Measurements from ENCODE around the gene FN1.

The FN1 gene

DNA sequence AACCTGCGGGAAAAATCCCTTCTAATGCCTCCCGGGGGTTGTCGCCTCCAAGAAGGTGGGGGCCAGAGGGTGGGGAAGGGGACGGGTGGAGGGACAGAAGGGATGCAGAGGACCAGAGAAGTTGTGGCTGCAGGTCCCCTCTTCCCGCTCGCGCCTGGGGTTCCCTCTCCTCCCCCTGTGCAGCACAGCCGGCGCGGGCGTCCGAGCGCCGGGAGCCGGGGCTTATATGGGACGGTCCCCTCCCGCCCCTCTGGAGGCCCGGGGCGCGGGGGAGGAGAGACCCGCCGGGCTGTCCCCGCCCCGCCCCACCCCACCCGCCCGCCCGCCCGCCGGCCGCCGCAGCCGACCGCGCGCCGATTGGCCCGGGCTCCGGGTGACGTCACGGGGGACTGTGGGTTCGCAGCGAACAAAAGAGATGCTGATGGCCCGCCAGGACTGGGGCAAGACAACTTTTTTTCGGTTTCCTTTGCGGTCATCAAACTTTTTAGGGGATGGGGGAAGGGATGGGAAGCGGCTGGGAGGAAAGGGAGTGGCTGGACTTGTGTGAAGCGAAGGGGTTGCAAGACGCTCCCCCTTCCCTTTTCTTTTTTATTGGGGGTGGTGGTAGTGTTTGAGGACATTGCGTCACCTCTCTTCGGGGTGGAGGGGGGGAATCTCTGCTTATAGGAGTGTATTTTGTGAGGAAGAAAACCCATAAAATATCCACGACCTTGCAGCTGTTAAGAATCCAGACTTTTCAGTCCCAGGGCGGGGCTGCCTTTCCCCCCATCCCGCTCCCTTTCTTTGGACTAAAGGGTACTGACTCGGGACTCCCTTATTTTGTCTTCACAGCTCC, at the start of gene FN1:
Gene FN1 (minus strand): TSS at position 199 of the 835 bp plus-strand sequence. CDS start 266 bp downstream, outside the sequence.
- H3K4me3 ChIP-seq (ENCODE audit: low read depth in 1 of 5, low read length in 5 of 5): peak within 1 kb of the TSS; percentile 71 to 77 (median 75)
- peaks cover 0 to 21% (median 21%) of the 10 kb centered on the region in 5 donors for H3K4me1 ChIP-seq (ENCODE audit: control insufficient read depth in 5 of 5, insufficient read depth in 5 of 5, low read length in 5 of 5)
- no peaks in the 10 kb centered on the region for H3K9me3 ChIP-seq (ENCODE audit: control insufficient read depth in 5 of 5, low read length in 5 of 5)
- H3K9ac ChIP-seq (ENCODE audit: low read length in 5 of 5): peak within 1 kb of the TSS in 3 of 5 donors; percentile 26 to 68 (median 46)
- peaks cover 7 to 28% (median 23%) of the 10 kb centered on the region in 5 donors for H3K27me3 ChIP-seq (ENCODE audit: control insufficient read depth in 5 of 5, insufficient read depth in 4 of 5, low read length in 5 of 5)
- peaks cover 0 to 4% (median 0%) of the 10 kb centered on the region in 5 donors for H3K36me3 ChIP-seq (ENCODE audit: control insufficient read depth in 5 of 5, insufficient read depth in 5 of 5, low read length in 5 of 5)
- peak within 1 kb of the TSS; percentile 67 for H3K27ac ChIP-seq (ENCODE audit: low read depth, low read length)

DNA sequence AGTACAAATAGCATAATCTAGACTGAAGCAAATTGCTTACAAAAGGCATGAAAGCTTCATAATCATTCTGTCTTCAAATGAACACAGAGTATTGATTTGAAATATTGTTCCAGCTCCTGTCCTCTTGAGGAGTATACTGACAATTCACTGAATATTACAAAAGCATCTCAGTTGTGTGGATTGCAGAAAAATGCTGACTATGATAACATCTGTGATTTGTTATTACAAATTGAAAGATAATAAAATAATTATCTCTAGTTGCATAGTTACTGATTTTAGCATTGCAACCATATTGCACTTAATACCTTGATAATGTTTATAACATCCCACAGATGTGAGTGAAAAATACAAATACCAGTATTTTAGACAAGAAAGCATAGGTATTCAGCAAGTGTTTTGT, 49.2 kb upstream of the FN1 start:
- Histone ChIP-seq H3K36me3 (ENCODE audit: control insufficient read depth in 5 of 5, insufficient read depth in 5 of 5, low read length in 5 of 5) (no peaks in the 10 kb centered on the region), H3K27ac (ENCODE audit: low read depth, low read length) (no peak overlapping the region), H3K9me3 (ENCODE audit: control insufficient read depth in 5 of 5, low read length in 5 of 5) (no peaks in the 10 kb centered on the region), H3K27me3 (ENCODE audit: control insufficient read depth in 5 of 5, insufficient read depth in 4 of 5, low read length in 5 of 5) (no peaks in the 10 kb centered on the region), H3K9ac (ENCODE audit: low read length in 5 of 5) (no peak overlapping the region), H3K4me1 (ENCODE audit: control insufficient read depth in 5 of 5, insufficient read depth in 5 of 5, low read length in 5 of 5) (no peaks in the 10 kb centered on the region), H3K4me3 (ENCODE audit: low read depth in 1 of 5, low read length in 5 of 5) (no peak overlapping the region)

- H3K9me3 ChIP-seq (ENCODE audit: control insufficient read depth in 5 of 5, low read length in 5 of 5): no peaks in the 10 kb centered on the region
- H3K4me1 ChIP-seq (ENCODE audit: control insufficient read depth in 5 of 5, insufficient read depth in 5 of 5, low read length in 5 of 5): no peaks in the 10 kb centered on the region
- H3K27ac ChIP-seq (ENCODE audit: low read depth, low read length): no peak overlapping the region
- no peak overlapping the region for H3K9ac ChIP-seq (ENCODE audit: low read length in 5 of 5)
- no peaks in the 10 kb centered on the region for H3K36me3 ChIP-seq (ENCODE audit: control insufficient read depth in 5 of 5, insufficient read depth in 5 of 5, low read length in 5 of 5)
- no peak overlapping the region for H3K4me3 ChIP-seq (ENCODE audit: low read depth in 1 of 5, low read length in 5 of 5)
- H3K27me3 ChIP-seq (ENCODE audit: control insufficient read depth in 5 of 5, insufficient read depth in 4 of 5, low read length in 5 of 5): no peaks in the 10 kb centered on the region
Measured at GRCh38 chr2:215484570-215484969, 48.7 kb upstream of the FN1 start.

DNA sequence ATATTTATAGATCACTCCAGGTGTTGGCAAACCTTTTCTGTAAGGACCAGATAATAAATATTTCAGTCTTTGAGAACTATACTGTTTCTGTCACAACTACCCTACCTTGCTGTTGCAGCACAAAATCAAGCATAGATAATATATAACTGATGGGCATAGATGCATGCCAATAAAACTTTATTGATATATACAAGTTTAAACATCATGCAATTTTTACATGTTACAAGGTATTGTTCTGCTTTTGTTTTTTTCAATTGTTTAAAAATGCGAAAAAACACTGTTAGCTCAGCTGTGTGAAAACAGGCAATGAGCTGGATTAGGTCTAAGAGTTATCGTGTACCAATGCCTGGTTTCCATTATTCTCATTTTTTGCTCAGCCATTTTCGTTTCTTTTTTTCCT, 47.6 kb upstream of the FN1 start:
- Histone ChIP-seq H3K4me3 (ENCODE audit: low read depth in 1 of 5, low read length in 5 of 5) (no peak overlapping the region), H3K9me3 (ENCODE audit: control insufficient read depth in 5 of 5, low read length in 5 of 5) (no peaks in the 10 kb centered on the region), H3K36me3 (ENCODE audit: control insufficient read depth in 5 of 5, insufficient read depth in 5 of 5, low read length in 5 of 5) (no peaks in the 10 kb centered on the region), H3K27me3 (ENCODE audit: control insufficient read depth in 5 of 5, insufficient read depth in 4 of 5, low read length in 5 of 5) (no peaks in the 10 kb centered on the region), H3K4me1 (ENCODE audit: control insufficient read depth in 5 of 5, insufficient read depth in 5 of 5, low read length in 5 of 5) (no peaks in the 10 kb centered on the region), H3K27ac (ENCODE audit: low read depth, low read length) (no peak overlapping the region), H3K9ac (ENCODE audit: low read length in 5 of 5) (no peak overlapping the region)

DNA sequence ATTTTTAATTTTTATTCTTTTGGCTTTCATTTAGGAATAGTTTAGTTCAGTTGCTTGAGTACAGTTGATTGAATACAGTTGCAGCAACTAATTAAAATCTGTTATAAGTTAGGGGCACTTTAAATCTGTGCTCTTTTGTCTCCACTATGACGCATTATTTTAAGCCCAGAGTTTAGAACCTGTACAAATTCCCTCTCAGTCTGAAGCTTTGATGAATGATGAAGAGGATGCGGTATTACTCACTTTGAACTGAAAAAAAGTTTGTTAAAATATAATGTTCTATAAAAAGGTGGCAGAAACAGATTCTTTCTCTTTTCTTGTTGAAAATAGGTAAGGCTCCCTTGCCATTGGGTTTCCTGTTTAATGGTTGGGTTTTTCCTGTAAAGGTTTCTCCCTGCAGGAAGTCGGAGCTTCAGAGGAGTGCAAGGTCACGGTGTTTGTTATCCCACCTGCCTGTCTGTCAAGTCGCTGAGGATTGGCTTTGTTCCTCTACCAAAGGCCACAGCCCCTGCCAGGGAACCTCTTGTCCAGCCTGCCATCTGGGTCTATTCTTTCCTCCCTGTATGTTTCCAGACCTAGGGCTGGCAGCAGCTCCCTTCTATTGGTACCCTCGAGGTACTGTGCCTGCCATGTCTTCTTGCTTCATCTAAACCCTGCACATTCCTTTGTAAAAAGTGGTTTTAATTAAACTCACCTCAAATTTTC, 43.8 kb upstream of the FN1 start:
- no peaks in the 10 kb centered on the region for H3K4me1 ChIP-seq (ENCODE audit: control insufficient read depth in 5 of 5, insufficient read depth in 5 of 5, low read length in 5 of 5)
- H3K36me3 ChIP-seq (ENCODE audit: control insufficient read depth in 5 of 5, insufficient read depth in 5 of 5, low read length in 5 of 5): no peaks in the 10 kb centered on the region
- no peak overlapping the region for H3K4me3 ChIP-seq (ENCODE audit: low read depth in 1 of 5, low read length in 5 of 5)
- H3K27me3 ChIP-seq (ENCODE audit: control insufficient read depth in 5 of 5, insufficient read depth in 4 of 5, low read length in 5 of 5): no peaks in the 10 kb centered on the region
- no peaks in the 10 kb centered on the region for H3K9me3 ChIP-seq (ENCODE audit: control insufficient read depth in 5 of 5, low read length in 5 of 5)
- no peak overlapping the region for H3K9ac ChIP-seq (ENCODE audit: low read length in 5 of 5)
- no peak overlapping the region for H3K27ac ChIP-seq (ENCODE audit: low read depth, low read length)

GRCh38 chr2:215479121-215479520, 43.3 kb upstream of the FN1 start:
- H3K27me3 ChIP-seq (ENCODE audit: control insufficient read depth in 5 of 5, insufficient read depth in 4 of 5, low read length in 5 of 5): no peaks in the 10 kb centered on the region
- H3K27ac ChIP-seq (ENCODE audit: low read depth, low read length): no peak overlapping the region
- no peak overlapping the region for H3K4me3 ChIP-seq (ENCODE audit: low read depth in 1 of 5, low read length in 5 of 5)
- H3K9me3 ChIP-seq (ENCODE audit: control insufficient read depth in 5 of 5, low read length in 5 of 5): no peaks in the 10 kb centered on the region
- H3K4me1 ChIP-seq (ENCODE audit: control insufficient read depth in 5 of 5, insufficient read depth in 5 of 5, low read length in 5 of 5): peaks cover 0 to 3% (median 0%) of the 10 kb centered on the region in 5 donors
- H3K36me3 ChIP-seq (ENCODE audit: control insufficient read depth in 5 of 5, insufficient read depth in 5 of 5, low read length in 5 of 5): no peaks in the 10 kb centered on the region
- H3K9ac ChIP-seq (ENCODE audit: low read length in 5 of 5): no peak overlapping the region

DNA sequence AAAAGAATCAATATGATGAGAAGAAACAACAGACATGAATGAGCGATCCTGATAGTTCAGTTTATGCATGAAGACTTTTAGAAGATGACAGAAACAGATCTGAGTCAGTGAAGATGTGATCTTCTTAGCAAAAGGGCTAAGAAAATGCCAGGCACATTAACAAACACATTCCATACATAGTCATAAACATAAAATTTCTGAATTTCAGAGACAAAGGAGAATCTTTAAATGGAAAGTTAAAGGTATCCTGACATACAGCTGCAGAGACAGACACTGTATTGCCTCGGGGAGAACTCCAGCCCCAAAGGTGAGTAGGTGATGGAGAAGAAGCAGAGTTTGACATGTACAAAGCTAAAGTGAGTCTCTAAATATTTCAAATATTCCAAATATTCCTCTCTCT, 40.6 kb upstream of the FN1 start:
- H3K36me3 ChIP-seq (ENCODE audit: control insufficient read depth in 5 of 5, insufficient read depth in 5 of 5, low read length in 5 of 5): no peaks in the 10 kb centered on the region
- no peaks in the 10 kb centered on the region for H3K9me3 ChIP-seq (ENCODE audit: control insufficient read depth in 5 of 5, low read length in 5 of 5)
- H3K4me1 ChIP-seq (ENCODE audit: control insufficient read depth in 5 of 5, insufficient read depth in 5 of 5, low read length in 5 of 5): peaks cover 0 to 3% (median 0%) of the 10 kb centered on the region in 5 donors
- no peaks in the 10 kb centered on the region for H3K27me3 ChIP-seq (ENCODE audit: control insufficient read depth in 5 of 5, insufficient read depth in 4 of 5, low read length in 5 of 5)
- H3K4me3 ChIP-seq (ENCODE audit: low read depth in 1 of 5, low read length in 5 of 5): no peak overlapping the region
- no peak overlapping the region for H3K27ac ChIP-seq (ENCODE audit: low read depth, low read length)
- no peak overlapping the region for H3K9ac ChIP-seq (ENCODE audit: low read length in 5 of 5)

GRCh38 chr2:215466097-215466909, 30.4 kb upstream of the FN1 start:
- Histone ChIP-seq H3K27me3 (ENCODE audit: control insufficient read depth in 5 of 5, insufficient read depth in 4 of 5, low read length in 5 of 5) (no peaks in the 10 kb centered on the region), H3K4me1 (ENCODE audit: control insufficient read depth in 5 of 5, insufficient read depth in 5 of 5, low read length in 5 of 5) (peaks cover 0 to 6% (median 0%) of the 10 kb centered on the region in 5 donors), H3K9ac (ENCODE audit: low read length in 5 of 5) (no peak overlapping the region), H3K9me3 (ENCODE audit: control insufficient read depth in 5 of 5, low read length in 5 of 5) (no peaks in the 10 kb centered on the region), H3K4me3 (ENCODE audit: low read depth in 1 of 5, low read length in 5 of 5) (no peak overlapping the region), H3K27ac (ENCODE audit: low read depth, low read length) (no peak overlapping the region), H3K36me3 (ENCODE audit: control insufficient read depth in 5 of 5, insufficient read depth in 5 of 5, low read length in 5 of 5) (no peaks in the 10 kb centered on the region)

DNA sequence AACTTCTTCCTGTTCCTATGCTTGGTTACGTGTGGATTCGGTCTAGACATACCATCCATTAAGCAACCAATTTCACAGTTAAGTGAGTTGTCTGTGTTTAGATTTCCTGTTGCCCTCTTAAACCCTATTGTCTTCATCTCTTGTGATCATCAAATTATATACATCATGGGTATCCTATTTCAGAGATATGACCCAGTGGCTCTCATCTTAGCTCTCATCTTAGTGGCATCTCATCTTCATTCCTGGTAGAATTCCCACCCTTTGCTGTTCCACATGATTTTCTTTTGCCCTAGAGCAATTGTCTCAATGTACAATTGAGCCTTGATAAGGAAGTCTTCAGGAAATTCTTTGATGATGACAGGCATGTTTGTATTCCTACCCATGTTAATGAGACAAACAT, 29.4 kb upstream of the FN1 start:
- H3K9ac ChIP-seq (ENCODE audit: low read length in 5 of 5): no peak overlapping the region
- peaks cover 0 to 6% (median 0%) of the 10 kb centered on the region in 5 donors for H3K4me1 ChIP-seq (ENCODE audit: control insufficient read depth in 5 of 5, insufficient read depth in 5 of 5, low read length in 5 of 5)
- H3K9me3 ChIP-seq (ENCODE audit: control insufficient read depth in 5 of 5, low read length in 5 of 5): no peaks in the 10 kb centered on the region
- H3K4me3 ChIP-seq (ENCODE audit: low read depth in 1 of 5, low read length in 5 of 5): no peak overlapping the region
- no peak overlapping the region for H3K27ac ChIP-seq (ENCODE audit: low read depth, low read length)
- no peaks in the 10 kb centered on the region for H3K27me3 ChIP-seq (ENCODE audit: control insufficient read depth in 5 of 5, insufficient read depth in 4 of 5, low read length in 5 of 5)
- H3K36me3 ChIP-seq (ENCODE audit: control insufficient read depth in 5 of 5, insufficient read depth in 5 of 5, low read length in 5 of 5): no peaks in the 10 kb centered on the region
